HL-60/S4 (cell line): ENCODE results near the gene L1TD1.

Experiments
- in situ Hi-C: fragments of 300-500 bp; cut with MboI; formaldehyde crosslinking; loops from 2 replicates; pipeline ENCODE4 v1.14.3; 2022; ENCODE audit warnings: low sequenced_read_pairs

The L1TD1 gene

GRCh38 chr1:62194651-62195544 lies at the start of gene L1TD1:
Gene L1TD1 (plus strand): TSS chr1:62194849. CDS start chr1:62206629, 11,780 bp downstream.
- in situ Hi-C loops, result loop anchor here (25.0 kb wide), 1 partner anchor 542 kb away; no protein-coding TSS in a partner anchor

GRCh38 chr1:62159940-62160348 lies 34.7 kb upstream of the L1TD1 start:
- in situ Hi-C loops, result no loop called here

- in situ Hi-C loops, result no loop called here
Measured at GRCh38 chr1:62161711-62162110, 32.9 kb upstream of the L1TD1 start.

- in situ Hi-C loops, result loop anchor here (10.0 kb wide), 1 partner anchor 234 kb away; no protein-coding TSS in a partner anchor
Measured at GRCh38 chr1:62170380-62170779, 24.3 kb upstream of the L1TD1 start.

- in situ Hi-C loops, result loop anchor here (10.0 to 25.0 kb wide), 2 partner anchors 229 to 562 kb away; no protein-coding TSS in a partner anchor
Measured at GRCh38 chr1:62175568-62176179, 19.0 kb upstream of the L1TD1 start.

GRCh38 chr1:62176597-62177312 lies 17.9 kb upstream of the L1TD1 start:
- in situ Hi-C loops, result loop anchor here (10.0 to 25.0 kb wide), 2 partner anchors 228 to 561 kb away; no protein-coding TSS in a partner anchor

GRCh38 chr1:62177621-62178020 lies 17.0 kb upstream of the L1TD1 start:
- in situ Hi-C loops, result loop anchor here (10.0 to 25.0 kb wide), 2 partner anchors 227 to 560 kb away; no protein-coding TSS in a partner anchor

- in situ Hi-C loops, result loop anchor here (10.0 to 25.0 kb wide), 2 partner anchors 226 to 559 kb away; no protein-coding TSS in a partner anchor
Measured at GRCh38 chr1:62178372-62178771, 16.3 kb upstream of the L1TD1 start.

GRCh38 chr1:62180054-62180453 lies 14.6 kb upstream of the L1TD1 start:
- in situ Hi-C loops, result loop anchor here (25.0 kb wide), 1 partner anchor 557 kb away; no protein-coding TSS in a partner anchor

GRCh38 chr1:62180639-62181038 lies 14.0 kb upstream of the L1TD1 start:
- in situ Hi-C loops, result loop anchor here (25.0 kb wide), 1 partner anchor 557 kb away; no protein-coding TSS in a partner anchor

GRCh38 chr1:62181532-62181931 lies 13.1 kb upstream of the L1TD1 start:
- in situ Hi-C loops, result loop anchor here (25.0 kb wide), 1 partner anchor 556 kb away; no protein-coding TSS in a partner anchor

- in situ Hi-C loops, result loop anchor here (25.0 kb wide), 1 partner anchor 555 kb away; no protein-coding TSS in a partner anchor
Measured at GRCh38 chr1:62182157-62182556, 12.5 kb upstream of the L1TD1 start.

GRCh38 chr1:62183164-62184020 lies 11.3 kb upstream of the L1TD1 start:
- in situ Hi-C loops, result loop anchor here (25.0 kb wide), 1 partner anchor 554 kb away; no protein-coding TSS in a partner anchor

- in situ Hi-C loops, result loop anchor here (25.0 kb wide), 1 partner anchor 553 kb away; no protein-coding TSS in a partner anchor
Measured at GRCh38 chr1:62184336-62184735, 10.3 kb upstream of the L1TD1 start.

- in situ Hi-C loops, result loop anchor here (25.0 kb wide), 1 partner anchor 552 kb away; no protein-coding TSS in a partner anchor
Measured at GRCh38 chr1:62185233-62185632, 9.4 kb upstream of the L1TD1 start.

GRCh38 chr1:62185677-62186076 lies 9.0 kb upstream of the L1TD1 start:
- in situ Hi-C loops, result loop anchor here (25.0 kb wide), 1 partner anchor 552 kb away; no protein-coding TSS in a partner anchor

- in situ Hi-C loops, result loop anchor here (25.0 kb wide), 1 partner anchor 550 kb away; no protein-coding TSS in a partner anchor
Measured at GRCh38 chr1:62187548-62187947, 7.1 kb upstream of the L1TD1 start.

- in situ Hi-C loops, result loop anchor here (25.0 kb wide), 1 partner anchor 549 kb away; no protein-coding TSS in a partner anchor
Measured at GRCh38 chr1:62188111-62188510, 6.5 kb upstream of the L1TD1 start.

GRCh38 chr1:62196086-62196690 lies 1.5 kb downstream of the L1TD1 start:
- in situ Hi-C loops, result loop anchor here (25.0 kb wide), 1 partner anchor 541 kb away; no protein-coding TSS in a partner anchor
